Stimulated activated CD4-positive, alpha-beta T cell treated with anti-CD3 and anti-CD28 coated beads, TNF-alpha, amount 100 ng/mL, for 24 hours (primary cell): ENCODE measurements around the gene STX1A.
"Not testable (repeated sequence)": the region's sequence is repeated elsewhere in the genome, so short reads cannot be mapped to it uniquely, and the experiment has no call there.

Experiments
- DNase-seq, 3 experiments: peaks; one replicate each; pipeline ENCODE4 v3.0.0-alpha.2; 2020; ENCODE audit warnings: low read depth in 3 of 3

STX1A gene

GRCh38 chr7:73735528-73735905, 16.0 kb upstream of the STX1A start:
- no peak for DNase-seq

- peak; percentile 65 to 79 (median 79) for DNase-seq
Observed at GRCh38 chr7:73734619-73735527, 15.4 kb upstream of the STX1A start.

- no peak for DNase-seq
Observed at GRCh38 chr7:73732397-73732796, 12.9 kb upstream of the STX1A start.

- DNase-seq = no peak
Observed at GRCh38 chr7:73730485-73730884, 11.0 kb upstream of the STX1A start.

- no peak for DNase-seq
Observed at GRCh38 chr7:73728551-73728950, 9.1 kb upstream of the STX1A start.

GRCh38 chr7:73727952-73728351, 8.5 kb upstream of the STX1A start:
- no peak for DNase-seq

- DNase-seq = no peak
Observed at GRCh38 chr7:73726083-73726466, 6.6 kb upstream of the STX1A start.

- no peak for DNase-seq
Observed at GRCh38 chr7:73723813-73724212, 4.3 kb upstream of the STX1A start.

- DNase-seq = no peak
Observed at GRCh38 chr7:73722785-73723184, 3.3 kb upstream of the STX1A start.

- DNase-seq = not testable (repeated sequence)
Observed at GRCh38 chr7:73722182-73722581, 2.7 kb upstream of the STX1A start.

GRCh38 chr7:73721377-73721817, 1.9 kb upstream of the STX1A start:
- DNase-seq = no peak

- DNase-seq = not testable (repeated sequence)
Observed at GRCh38 chr7:73720443-73720842, 974 bp upstream of the STX1A start.

- no peak for DNase-seq
Observed at GRCh38 chr7:73719806-73720169, 319 bp upstream of the STX1A start.

- DNase-seq = no peak
Observed at GRCh38 chr7:73718438-73718881, 1.0 kb downstream of the STX1A start.

GRCh38 chr7:73717991-73718405, 1.5 kb downstream of the STX1A start:
- DNase-seq = peak; percentile 48 to 79 (median 67)

- DNase-seq = no peak
Observed at GRCh38 chr7:73717025-73717807, 2.3 kb downstream of the STX1A start.

- DNase-seq = no peak
Observed at GRCh38 chr7:73716318-73716890, 3.1 kb downstream of the STX1A start.

GRCh38 chr7:73715648-73716317, 3.7 kb downstream of the STX1A start:
- DNase-seq = peak; percentile 35 to 78 (median 38)

- not testable (repeated sequence) for DNase-seq
Observed at GRCh38 chr7:73713319-73713718, 6.2 kb downstream of the STX1A start.

GRCh38 chr7:73712773-73713172, 6.7 kb downstream of the STX1A start:
- DNase-seq = no peak

- no peak for DNase-seq
Observed at GRCh38 chr7:73708961-73709549, 10.4 kb downstream of the STX1A start.
